Transverse colon (tissue), 4 donors: ENCODE measurements around the gene KCTD11.

ENCODE experiments used
- CTCF ChIP-seq, 5 experiments: fragments of 200-600 bp in 3 of 5; fragments of 450-650 bp in 2 of 5; sonication (generic) in 3 of 5; IDR thresholded peaks; 1 replicate in 2 of 5; 2 replicates in 3 of 5; pipeline ENCODE4 v1.5.1; 2016 to 2017; ENCODE audit warnings: antibody characterized with exemption in 5 of 5, inconsistent platforms in 3 of 5, mild to moderate bottlenecking in 2 of 5, moderate library complexity in 1 of 5
- EP300 ChIP-seq: sonication (generic); formaldehyde crosslinking; IDR thresholded peaks from one replicate; pipeline ENCODE4 v1.6.1; 2017; ENCODE audit warnings: antibody characterized with exemption, low read depth
- POLR2A ChIP-seq: fragments of 450-650 bp; IDR thresholded peaks from one replicate; pipeline ENCODE4 v1.6.1; 2016; ENCODE audit warnings: antibody characterized with exemption, mild to moderate bottlenecking, moderate library complexity
- POLR2AphosphoS5 ChIP-seq, 3 donors: sonication (generic); formaldehyde crosslinking; IDR thresholded peaks; one replicate each; pipeline ENCODE4 v1.6.1; 2016; ENCODE audit warnings: antibody characterized with exemption in 3 of 3

- TF ChIP-seq CTCF (IDR thresholded peaks at IDR 0.05) = no peak
- TF ChIP-seq POLR2A = no peak
- no peak for TF ChIP-seq POLR2AphosphoS5 (IDR thresholded peaks at IDR 0.05)
- no peak for TF ChIP-seq EP300
These were observed 2.4 kb downstream of the KCTD11 start for GRCh38 chr17:7354262-7354843.
